IPS DF 4.7 (cell line): Measurements from ENCODE around the gene DNAJC5.
"Not testable (repeated sequence)": the region's sequence is repeated elsewhere in the genome, so short reads cannot be mapped to it uniquely, and the experiment has no call there.

Experiments
- DNase-seq: peaks from one replicate; pipeline ENCODE4 v3.0.0-alpha.2; 2013; ENCODE audit warnings: low spot score; ENCODE audit errors: extremely low read depth

The DNAJC5 gene, protein sequence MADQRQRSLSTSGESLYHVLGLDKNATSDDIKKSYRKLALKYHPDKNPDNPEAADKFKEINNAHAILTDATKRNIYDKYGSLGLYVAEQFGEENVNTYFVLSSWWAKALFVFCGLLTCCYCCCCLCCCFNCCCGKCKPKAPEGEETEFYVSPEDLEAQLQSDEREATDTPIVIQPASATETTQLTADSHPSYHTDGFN

DNA sequence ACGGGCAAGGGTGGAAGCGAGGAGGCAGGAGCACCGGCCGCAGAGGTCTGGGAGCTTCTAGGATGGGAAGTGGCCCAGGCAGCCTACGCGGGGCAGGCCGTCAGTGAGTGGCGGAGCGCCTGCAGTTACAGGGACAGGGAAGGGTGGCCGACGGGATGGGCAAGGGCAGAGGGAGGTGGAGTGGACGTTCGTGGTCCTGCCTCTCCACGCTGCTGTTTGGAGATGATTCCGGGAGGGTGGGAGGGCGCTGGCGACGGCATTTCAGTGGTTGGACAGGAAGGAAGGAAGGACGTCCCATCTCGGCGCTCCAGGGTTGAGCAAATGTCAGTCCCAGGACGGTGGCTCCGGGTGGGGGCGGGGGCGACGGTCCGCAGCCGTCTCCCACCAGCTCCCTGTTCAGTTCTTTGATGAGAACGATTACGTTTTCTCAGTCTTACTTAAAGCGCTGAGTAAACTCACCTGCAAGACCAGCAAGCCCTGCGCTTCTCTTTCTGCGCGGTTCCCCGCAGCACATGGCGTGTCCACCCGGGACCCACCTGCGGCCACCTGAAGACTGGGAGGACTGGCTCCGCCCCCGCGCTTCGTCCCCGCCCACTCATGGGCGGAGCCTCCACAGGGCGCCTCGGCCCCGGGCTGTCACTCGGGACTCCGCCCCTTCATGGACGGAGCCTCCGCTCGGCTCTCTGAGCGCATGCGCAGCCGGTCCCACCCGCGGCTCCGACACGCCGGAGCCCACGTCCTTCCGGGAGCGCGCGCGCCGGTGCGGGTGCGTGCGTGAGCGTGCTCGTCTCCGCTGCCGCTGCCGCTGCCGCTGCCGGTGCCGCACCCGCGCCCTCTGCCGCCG lies at the start of gene DNAJC5:
DNAJC5 (plus strand) TSS at position 769 of the 844 bp plus-strand sequence. CDS start 33,220 bp downstream, outside the sequence.
- no peak for DNase-seq

DNA sequence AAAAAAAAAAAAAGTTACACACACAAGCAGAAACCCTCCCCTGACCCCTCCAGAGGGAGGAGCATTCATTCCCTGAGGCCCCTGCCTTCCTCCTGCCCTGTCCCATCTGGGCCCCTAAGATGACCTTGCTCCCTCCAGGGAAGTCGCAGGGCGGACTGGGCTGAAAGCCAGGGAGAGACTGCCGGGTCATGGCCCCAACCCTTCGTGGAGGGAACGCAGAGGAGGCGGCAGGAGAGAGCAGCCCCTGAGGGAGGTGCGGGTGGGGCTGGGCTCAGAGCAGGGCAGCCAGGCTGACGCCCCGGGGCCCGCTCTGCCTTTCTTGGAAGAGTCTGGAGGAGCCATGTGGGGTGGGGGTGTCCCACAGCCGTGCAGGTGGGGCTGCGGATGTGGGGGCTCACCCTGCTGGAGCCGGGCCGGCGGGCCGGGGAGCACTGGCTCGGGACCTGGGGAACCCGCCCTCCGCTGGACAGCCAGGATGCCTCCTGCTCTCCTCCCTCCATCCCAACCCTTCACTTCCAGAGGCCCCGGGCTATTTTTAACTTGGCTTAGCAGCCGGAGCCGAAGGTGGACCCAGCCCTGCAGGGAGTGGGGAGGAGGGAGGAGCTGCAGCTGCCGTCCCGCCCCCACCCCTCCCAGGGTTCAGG lies 48.7 kb upstream of the DNAJC5 start:
- DNase-seq: no peak

DNA sequence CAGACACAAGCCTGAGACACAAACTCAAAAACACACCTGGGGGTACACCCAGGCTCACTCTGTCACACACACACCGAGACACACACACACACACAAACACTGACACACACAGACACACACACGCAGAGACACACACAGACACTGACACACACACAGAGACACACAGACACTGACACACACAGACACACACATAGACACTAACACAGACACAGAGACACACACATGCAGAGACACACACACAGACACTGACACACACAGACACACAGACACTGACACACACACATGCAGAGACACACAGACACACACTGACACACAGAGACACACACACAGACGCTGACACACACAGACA lies 48.1 kb upstream of the DNAJC5 start:
- DNase-seq: no peak

DNA sequence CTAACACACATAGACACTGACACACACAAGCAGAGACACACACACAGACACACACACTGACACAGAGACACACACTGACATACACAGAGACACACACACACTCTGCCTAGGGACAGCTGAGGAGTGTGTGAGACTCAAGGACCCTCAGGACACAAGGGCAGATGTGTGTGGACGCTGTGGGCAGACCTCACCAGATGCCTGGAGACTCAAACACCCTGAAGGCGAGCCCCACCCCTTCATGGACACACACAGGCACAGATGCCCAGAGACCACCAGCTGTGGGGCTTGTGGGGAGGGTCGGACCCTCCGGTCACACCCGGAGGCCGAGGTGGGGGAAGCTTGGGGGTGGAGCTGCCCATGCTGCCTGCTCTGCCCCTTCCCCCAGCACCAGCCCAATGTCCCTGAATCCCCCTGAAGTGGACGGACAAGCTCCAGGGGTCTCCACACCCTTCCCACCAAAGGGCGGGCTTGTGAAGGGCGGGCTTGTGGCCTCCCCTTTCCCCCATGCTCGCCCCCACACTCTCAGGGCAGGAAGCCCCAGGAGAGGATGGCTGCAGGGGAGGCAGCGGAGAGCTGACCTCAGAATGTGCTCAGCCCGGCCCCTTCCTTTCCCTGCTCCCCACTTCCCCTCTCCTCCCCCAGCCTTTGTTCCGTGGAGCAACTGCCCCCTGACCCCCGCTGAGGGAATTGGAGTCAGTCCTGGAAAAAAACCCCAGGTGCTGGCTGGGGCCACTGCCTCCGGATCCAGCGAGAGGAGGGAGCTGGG lies 47.5 kb upstream of the DNAJC5 start:
- no peak for DNase-seq

DNA sequence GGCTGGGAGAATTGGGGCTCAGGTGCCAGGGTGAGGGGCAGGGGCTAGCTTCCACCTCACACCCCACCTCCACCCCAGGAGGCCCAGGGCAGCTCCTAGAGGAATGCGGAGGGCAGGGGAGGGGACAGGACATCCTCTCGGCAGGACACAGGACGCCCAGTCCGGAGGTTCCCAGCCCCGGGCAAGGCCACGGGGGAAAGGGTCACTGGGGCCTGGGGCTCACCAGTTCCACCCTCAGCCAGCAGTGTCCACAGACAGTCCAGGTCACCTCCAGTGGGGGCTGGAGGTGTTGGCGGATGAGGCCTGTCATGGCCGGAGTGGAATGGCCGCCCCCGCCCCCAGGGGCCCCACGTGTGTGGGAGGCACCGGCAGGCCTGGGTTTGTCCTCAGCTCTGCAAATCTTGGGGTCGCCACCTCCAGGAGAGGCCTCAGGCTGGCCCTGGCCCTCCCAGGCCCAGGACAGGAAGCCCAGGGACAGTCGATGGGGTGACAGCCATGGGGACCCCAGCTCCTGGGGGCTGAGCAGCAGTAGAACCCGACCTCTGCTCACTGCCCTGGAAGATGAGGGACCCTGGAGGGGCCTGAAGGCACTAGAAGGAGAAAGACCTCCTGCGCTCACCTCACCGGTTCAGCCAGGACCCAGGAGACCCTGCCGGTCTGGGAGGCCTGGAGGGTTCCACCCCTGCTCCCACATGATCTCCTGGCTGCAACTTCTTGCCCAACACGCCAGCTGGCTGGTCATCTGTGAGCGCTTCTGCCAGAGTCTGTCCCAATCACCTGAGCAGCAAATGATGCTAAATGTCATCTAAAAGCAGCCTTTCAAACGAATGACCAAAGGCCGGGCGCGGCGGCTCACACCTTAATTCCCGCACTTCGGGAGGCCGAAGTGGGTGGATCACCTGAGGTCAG lies 46.7 kb upstream of the DNAJC5 start:
- DNase-seq: no peak

DNA sequence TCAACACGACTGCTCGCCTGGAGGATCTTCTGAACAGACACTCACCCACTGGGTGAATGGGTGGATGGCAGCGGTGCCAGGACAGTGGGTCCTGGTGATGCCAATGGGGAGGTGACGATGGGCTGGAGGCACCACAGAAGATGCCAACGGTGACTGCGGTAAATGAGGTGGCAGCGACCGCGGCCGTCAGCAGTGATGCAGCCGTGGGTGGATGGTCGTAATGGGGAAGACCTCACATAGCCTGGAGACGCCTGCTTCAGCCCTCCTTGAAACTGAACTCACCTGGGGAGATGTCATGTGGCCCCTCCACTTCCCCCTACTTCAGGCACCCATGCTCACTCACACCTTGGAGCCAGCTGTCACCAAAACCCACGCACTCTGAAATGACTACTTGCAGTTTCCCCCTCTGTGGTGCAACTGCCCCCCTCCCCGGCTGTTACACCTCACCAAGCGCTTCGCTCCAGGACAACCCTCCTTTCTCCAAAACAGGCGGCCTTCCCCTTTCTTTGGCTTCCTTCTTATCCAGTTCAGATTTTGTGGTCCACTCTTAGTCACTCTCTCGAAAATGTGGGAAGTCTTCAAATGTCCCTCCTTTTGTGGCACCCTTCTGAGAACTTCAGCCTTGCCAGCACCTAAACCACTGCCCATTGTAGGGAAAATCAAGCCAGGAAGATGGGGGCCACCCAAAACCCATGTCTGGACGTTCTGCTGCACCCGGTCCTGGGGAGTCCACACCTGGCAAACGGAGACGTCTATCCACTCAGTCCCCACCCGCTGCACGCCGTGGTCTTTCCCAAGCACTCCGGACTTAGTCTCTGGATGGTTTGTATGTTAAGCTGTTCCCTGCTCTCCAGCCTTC lies 44.0 kb upstream of the DNAJC5 start:
- DNase-seq: no peak

DNA sequence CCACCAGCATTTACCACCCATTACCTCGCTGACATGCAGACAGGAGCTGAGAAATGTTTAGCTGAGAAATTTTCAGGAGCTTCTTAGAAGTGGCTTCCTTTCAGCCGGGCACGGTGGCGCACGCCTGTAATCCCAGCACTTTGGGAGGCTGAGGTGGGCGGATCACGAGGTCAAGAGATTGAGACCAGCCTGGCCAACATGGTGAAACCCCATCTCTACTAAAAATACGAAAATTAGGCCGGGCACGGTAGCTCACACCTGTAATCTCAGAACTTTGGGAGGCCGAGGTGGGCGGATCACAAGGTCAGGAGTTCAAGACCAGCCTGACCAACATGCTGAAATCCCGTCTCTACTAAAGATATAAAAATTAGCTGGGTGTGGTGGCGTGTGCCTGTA lies 43.4 kb upstream of the DNAJC5 start:
- not testable (repeated sequence) for DNase-seq

DNA sequence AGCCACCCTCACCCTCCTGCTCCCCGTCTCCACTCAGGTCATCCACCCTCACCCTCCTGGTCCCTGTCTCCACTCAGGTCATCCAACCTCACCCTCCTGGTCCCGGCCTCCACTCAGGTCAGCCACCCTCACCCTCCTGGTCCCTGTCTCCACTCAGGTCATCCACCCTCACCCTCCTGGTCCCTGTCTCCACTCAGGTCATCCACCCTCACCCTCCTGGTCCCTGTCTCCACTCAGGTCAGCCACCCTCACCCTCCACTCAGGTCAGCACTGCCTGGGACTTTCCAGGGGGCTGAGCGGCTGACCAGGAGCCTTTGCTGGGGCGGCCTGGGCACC lies 41.2 kb upstream of the DNAJC5 start:
- DNase-seq: not testable (repeated sequence)

DNA sequence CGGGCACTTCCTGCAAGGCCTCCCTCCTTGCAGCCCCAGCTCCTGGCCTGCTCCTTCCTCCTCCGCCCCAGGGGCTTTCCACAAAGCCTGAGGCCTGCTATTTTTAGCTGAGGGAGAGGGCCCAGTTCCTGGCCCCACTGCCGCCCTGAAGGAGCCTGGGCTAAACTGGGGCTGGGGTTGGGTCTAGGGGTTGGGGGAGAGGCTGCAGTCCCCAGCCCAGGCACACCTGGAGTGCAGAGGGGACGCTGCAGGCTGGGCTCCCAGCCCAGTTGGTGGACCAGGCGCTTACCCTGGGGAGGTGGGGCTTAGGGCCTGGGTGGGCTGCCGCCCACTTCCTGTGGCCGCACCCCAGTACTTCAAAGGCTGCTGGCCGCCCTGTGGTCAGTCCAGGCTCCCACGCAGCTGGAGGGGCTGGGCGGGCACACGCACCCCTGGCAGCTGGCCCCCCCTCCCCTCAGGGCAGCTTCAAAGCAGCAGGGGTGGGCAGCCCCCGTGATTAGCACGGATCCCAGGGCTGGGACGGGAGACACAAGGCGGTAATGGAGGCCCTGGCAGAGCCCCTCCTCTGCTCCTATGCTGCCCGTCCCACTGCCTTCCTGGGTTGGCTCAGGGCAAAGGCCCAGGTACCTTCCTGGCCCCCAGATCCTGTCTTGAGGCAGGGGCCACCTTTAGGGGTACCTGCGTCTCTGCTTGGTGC lies 40.7 kb upstream of the DNAJC5 start:
- no peak for DNase-seq

DNA sequence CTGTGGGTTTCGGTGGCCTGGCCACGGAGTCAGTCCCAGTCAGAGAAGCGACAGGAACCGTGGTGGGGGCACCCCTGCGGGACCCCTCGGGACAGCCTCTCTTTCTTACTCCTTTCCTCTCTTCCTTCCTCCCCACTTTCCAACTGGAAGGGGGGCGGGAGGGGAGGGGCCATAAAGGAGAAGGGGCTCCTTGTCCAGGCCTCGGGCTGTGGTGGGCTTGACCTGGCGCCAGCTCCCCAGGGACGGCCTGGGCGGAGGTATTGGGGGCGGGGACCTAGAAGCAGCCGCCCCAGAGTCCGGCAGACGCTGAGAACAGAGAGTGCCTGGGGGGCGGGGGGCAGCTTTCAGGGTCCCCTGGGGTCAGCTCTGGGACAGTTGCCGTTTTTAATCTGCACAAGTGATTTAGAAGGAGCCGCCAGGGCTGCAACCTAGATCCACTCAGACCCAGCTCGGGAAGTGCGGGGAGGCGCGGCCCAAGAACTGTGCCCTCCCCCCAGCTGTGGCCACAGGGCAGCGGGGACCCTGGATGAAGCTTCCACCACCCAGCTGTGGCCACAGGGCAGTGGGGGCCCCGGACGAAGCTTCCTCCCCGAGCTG lies 40.1 kb upstream of the DNAJC5 start:
- no peak for DNase-seq

DNA sequence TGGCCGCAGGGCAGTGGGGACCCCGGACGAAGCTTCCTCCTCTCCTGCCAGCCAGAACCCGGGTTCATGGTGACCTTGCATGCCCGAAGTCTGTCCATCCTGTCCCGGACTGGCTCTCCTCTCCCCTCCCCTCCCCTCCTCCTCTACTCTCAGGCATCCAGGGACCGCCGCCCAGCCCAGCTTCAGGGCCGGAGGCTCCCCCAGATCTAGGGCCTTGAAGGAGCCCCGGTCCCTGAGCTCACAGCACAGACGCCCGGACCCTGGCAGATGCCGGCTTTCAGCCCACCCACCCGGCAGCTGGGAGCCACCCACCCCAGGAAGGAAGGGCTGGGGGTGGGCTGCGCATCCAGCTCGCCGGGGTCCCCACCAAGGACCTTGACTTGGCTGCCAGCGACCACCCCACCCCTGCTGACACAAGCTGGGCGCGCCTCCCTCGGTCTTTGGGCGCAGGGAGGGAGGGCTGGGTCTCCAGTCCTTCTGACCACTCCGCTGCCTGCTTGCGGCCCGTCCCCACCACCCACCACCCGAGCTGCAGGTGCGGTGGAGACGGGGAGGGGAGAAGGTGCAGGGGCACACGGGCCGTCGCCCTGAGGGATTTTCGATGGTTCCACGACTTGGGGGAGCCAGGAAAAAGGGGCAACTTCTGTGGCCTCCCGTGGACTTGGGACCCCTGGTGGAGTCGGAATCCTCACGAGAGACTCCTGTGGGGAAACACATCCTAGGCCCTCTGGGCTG lies 39.4 kb upstream of the DNAJC5 start:
- no peak for DNase-seq

DNA sequence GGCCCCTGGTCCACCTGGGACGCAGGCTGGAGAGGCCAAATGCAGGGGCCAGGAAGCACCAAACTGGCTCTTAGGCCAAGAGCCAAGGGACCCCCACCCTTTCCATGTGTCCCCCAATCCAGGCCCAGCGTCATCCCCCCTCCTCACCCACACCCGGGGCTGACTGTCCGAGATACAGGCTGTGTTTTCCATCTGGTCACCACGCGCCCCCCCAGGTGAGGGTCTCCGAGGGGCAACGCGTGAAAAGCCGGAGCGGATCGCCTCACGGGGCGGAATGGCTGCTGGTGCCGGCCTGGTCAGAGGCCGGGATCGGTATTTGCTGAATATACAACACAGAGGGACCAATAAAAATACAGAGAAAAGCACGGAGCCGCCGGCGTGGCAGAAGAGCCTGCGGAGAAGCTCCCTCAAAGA lies 38.8 kb upstream of the DNAJC5 start:
- DNase-seq: no peak

DNA sequence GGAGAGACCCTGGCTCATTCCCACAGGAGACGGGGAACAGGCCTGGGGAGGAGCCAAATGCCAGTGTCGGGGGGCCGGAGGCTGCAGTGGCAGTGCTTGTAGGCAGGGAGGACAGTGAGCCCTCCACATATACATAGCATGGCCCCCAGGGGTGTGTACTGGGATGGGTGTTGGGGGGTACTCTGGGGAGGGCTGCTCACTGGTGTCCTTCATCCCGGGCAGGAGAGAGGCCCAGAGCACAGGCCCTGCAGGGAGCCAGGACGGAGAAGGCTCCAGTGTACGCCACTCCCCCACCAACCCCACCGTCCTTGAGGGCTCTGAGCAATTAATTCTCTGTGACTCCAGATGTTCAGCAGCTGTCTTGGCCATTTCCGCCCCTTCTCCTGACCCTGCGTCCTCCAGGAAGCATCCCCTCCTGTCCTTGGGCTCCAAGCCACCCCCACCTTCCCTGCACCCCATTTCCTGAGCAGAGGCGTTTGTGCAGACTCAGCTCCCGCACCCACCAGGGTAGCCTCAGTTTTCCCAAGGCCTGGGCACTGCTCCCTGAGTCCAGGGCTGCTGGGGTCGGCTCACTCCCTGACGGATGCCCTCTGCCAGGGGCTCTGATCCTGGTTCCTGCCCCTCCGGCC lies 37.0 kb upstream of the DNAJC5 start:
- DNase-seq: no peak

DNA sequence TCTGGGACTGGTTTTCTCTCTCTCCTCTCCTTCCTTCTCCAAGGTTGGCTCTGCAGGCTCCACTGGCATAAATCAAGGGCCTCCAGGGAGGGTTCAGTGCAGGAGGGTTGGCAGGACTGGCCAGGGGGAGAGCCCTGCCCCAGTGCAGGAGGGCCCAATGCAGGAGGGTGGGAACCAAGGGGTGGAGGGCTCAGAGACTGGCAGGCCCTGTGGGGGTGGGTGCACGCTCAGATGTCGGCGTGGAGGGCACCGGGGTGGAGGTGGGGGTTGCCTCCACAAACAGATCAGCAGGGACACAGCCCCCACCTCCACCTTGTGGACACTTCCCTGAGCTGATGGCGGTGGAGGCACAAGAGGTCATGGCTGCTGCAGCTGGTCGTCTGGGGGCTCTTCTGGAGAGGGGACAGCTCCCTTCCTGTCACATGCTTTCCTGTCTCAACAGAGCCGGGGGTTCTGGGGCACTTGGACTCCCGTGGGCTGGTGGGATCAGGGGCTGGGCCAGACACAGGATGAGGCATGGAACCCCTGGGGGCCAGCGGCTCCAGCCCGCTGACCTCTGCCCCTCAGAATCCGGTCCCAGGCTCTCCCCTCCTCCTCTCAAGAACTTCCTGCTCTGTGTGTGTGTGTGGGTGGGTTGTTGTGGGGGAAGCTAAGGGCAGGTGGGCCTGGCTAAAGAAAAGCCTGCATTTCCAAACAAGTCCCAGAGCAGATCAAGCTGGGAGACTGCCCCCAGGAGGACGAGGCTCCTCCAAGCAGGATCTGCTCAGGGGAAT lies 36.3 kb upstream of the DNAJC5 start:
- DNase-seq: no peak

DNA sequence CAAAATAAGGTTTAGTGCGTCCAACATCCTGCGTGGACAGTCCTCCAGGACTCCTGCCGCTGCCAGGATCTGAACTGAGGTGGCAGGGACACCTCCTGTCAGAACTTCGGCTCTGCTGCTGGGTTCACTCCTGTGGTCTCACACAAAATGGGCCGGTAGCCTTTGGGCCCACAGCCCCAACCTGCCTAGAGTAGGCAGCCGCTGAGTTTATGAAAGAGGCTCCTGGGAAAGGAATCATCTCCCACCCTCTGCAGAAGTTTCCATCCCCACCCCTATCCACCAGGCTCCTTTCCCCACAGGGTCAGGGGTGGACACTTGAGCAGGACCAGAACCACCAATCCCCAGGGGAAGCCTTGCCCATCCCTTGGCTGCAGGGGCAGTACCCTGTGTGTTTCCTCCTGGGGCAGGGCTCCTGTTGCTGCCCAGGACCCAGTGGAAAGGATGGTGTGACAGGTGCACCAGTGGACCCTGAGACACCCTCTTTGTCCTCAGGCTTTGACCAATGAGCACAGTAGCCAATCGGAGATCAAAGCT lies 35.7 kb upstream of the DNAJC5 start:
- no peak for DNase-seq

DNA sequence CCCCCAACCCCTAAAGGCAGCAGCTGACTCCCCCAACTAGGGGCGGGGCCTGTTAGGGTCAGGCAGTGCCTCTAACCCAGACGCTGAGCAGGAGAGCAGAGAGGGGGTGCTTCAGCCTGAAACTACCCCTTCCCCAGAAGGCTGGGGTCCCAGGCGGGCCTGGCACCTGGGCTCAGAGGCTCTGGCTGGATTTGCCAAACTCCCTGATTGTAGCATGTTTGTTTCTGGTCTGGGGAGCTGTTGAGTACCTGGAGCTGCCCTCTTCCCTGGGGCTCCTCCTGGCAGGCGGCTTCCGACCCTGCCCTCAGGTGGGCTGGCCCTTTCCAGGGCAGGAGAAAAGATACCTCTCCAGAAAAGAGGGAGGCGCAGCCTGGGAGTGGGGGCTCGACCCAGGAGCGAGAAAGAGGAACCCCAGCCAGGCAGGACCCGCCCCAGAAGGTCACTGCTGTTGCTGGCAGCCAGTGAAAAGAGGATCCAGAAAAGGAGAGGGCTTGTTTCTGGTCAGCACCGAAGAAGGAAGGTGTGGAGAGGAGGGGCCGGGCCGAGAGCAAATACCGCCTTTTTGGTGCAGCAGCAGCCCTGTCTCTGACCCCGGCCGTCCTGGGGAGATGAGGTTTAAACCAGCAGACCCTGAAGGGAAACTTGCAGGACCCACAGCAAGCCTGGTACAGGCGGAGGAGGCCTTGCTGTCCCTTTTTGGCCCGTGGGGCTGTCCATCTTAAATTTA lies 34.4 kb upstream of the DNAJC5 start:
- no peak for DNase-seq
